PC-9 (cell line): ENCODE measurements around the gene GLB1L. TPM values are rescaled to one million over a fixed set of nuclear protein-coding genes. Genes with fewer than 3 reads are reported as not detected.

Experiments used
- BruUV-seq: library from RNA; stranded (reverse); fragments of 400-500 nt; replicated peaks from 2 replicates; lab custom pipeline; 2021; lab: Mats Ljungman, UMichigan
- CTCF ChIA-PET: fragments of 300-600 bp; sonication (Branson Sonifier 250); formaldehyde crosslinking; loops from one replicate; lab custom pipeline; 2022; ENCODE audit warnings: antibody characterized with exemption; lab: Charles Lee
- POLR2A ChIA-PET: fragments of 300-600 bp; sonication (Branson Sonifier 250); formaldehyde crosslinking; loops from one replicate; lab custom pipeline; 2022; ENCODE audit warnings: antibody characterized with exemption; ENCODE audit not compliant: unreplicated experiment; lab: Charles Lee
- DNase-seq, 2 experiments: peaks; one replicate each; pipeline versions ENCODE4 v3.0.0 to v3.0.0-alpha.2; 2015 to 2022; ENCODE audit warnings: mixed read lengths in 1 of 2
- H2AFZ ChIP-seq: fragments of 200-600 bp; sonication (generic); 2 replicates; pipeline ENCODE4 v1.8.1; 2017; ENCODE audit warnings: antibody characterized with exemption
- H3F3A ChIP-seq: fragments of 200-600 bp; sonication (generic); 2 replicates; pipeline ENCODE4 v1.8.1; 2017; ENCODE audit warnings: antibody characterized with exemption, mild to moderate bottlenecking, low read depth; ENCODE audit not compliant: insufficient read depth
- H3K27ac ChIP-seq: fragments of 200-600 bp; sonication (generic); 2 replicates; pipeline ENCODE4 v1.6.1; 2016; ENCODE audit warnings: mixed run types
- H3K27me3 ChIP-seq: fragments of 200-600 bp; sonication (generic); 2 replicates; pipeline ENCODE4 v1.6.1; 2016; ENCODE audit warnings: low read depth, mixed run types; ENCODE audit not compliant: insufficient read depth
- H3K36me3 ChIP-seq: fragments of 200-600 bp; sonication (generic); 2 replicates; pipeline ENCODE4 v1.6.1; 2016; ENCODE audit warnings: low read depth, mixed run types
- H3K4me1 ChIP-seq: fragments of 200-600 bp; sonication (generic); replicated peaks from 2 replicates; pipeline ENCODE4 v1.6.1; 2016; ENCODE audit warnings: mixed run types; ENCODE audit not compliant: insufficient read depth
- H3K4me2 ChIP-seq: fragments of 200-600 bp; sonication (generic); 2 replicates; pipeline ENCODE4 v1.6.1; 2017; ENCODE audit warnings: mixed run types
- H3K4me3 ChIP-seq: fragments of 200-600 bp; sonication (generic); 2 replicates; pipeline ENCODE4 v1.6.1; 2016; ENCODE audit warnings: mixed run types
- H3K79me2 ChIP-seq: fragments of 200-600 bp; sonication (generic); 2 replicates; pipeline ENCODE4 v1.6.1; 2017; ENCODE audit warnings: low read depth, mixed run types
- H3K9me2 ChIP-seq: fragments of 200-600 bp; sonication (generic); 2 replicates; pipeline ENCODE4 v1.8.1; 2017; ENCODE audit warnings: mild to moderate bottlenecking; ENCODE audit not compliant: insufficient read depth
- H3K9me3 ChIP-seq: fragments of 200-600 bp; sonication (generic); 2 replicates; pipeline ENCODE4 v1.8.1; 2016; ENCODE audit warnings: low read depth; ENCODE audit not compliant: insufficient read depth
- H4K20me1 ChIP-seq: fragments of 200-600 bp; sonication (generic); 2 replicates; pipeline ENCODE4 v1.8.1; 2017; ENCODE audit not compliant: insufficient read depth
- CTCF ChIP-seq: fragments of 200-600 bp; sonication (generic); conservative IDR thresholded peaks from 2 replicates; pipeline ENCODE4 v1.6.1; 2017; ENCODE audit warnings: mixed run types, antibody characterized with exemption, mild to moderate bottlenecking, moderate library complexity
- EZH2 ChIP-seq: fragments of 200-600 bp; sonication (generic); IDR thresholded peaks from 2 replicates; pipeline ENCODE4 v1.8.0; 2017; ENCODE audit warnings: antibody characterized with exemption, low read depth
- intact Hi-C: fragments of 100-400 bp; cut with micrococcal nuclease; formaldehyde crosslinking; loops from one replicate; pipeline ENCODE4 v1.10.0; 2022; ENCODE audit not compliant: unreplicated experiment
- total RNA-seq: library from RNA; stranded (reverse); gene quantifications from 2 replicates; pipeline ENCODE4 v1.2.3, GENCODE V29; 2021

The GLB1L gene
- total RNA-seq, 1 experiment from 2014 or later = 10.8 TPM

DNA sequence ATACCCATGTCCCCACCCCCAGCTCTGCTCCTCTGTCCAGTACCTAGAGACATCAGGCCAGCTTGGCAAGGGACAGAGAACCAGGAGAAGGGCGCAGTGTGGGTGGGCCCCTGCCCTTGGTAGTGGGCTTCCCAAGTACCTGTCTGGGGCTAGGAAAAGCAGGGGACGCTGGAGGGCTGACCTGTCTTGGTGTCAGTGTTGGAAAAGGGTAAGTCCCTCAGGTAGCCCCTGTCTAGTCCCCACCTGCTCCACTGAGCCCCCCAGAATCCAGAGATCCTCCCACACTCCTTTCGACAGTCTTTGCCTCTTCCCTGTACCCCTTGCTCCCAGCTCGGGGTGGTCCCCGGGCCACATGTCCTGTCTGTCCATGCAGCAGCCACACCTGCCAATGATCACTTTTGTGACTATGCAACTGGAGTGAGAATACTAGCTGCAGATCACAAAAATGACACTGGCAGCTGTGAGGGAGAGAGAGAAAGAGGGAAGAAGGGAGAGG, 48.5 kb upstream of the GLB1L start:
- no peak for DNase-seq
- peaks cover 12% of the 10 kb centered on the region for H3K4me1 ChIP-seq
- no peaks in the 10 kb centered on the region for H4K20me1 ChIP-seq
- H3K9me3 ChIP-seq = no peaks in the 10 kb centered on the region
- ChIA-PET POLR2A (no interaction called here), CTCF (interaction anchor here (0.5 to 2.3 kb wide), 2 partner anchors 15 to 77 kb away, joined by 4 to 13 read pairs; partner anchors contain the start of gene DNAJB2)
- H3K36me3 ChIP-seq = no peaks in the 10 kb centered on the region
- H3K9me2 ChIP-seq = no peaks in the 10 kb centered on the region
- intact Hi-C loops = loop anchor here (1.0 to 2.0 kb wide), 6 partner anchors 14 to 133 kb away; partner anchors contain the start of genes ABCB6, ANKZF1, ATG9A and CNPPD1
- H3K27me3 ChIP-seq = peaks cover under 1% of the 10 kb centered on the region; the same call in 1 of the 2 replicates
- H3K79me2 ChIP-seq = no peaks in the 10 kb centered on the region
- no peak overlapping the region for H3K27ac ChIP-seq
- TF ChIP-seq CTCF (no peak), EZH2 (no peak)
- no TSS peak for BruUV-seq
- H3K4me3 ChIP-seq = no peak overlapping the region
- no peak overlapping the region for H3K4me2 ChIP-seq
- peaks cover 4% of the 10 kb centered on the region; the same call in 1 of the 2 replicates for H3F3A ChIP-seq
- no peak overlapping the region for H2AFZ ChIP-seq

DNA sequence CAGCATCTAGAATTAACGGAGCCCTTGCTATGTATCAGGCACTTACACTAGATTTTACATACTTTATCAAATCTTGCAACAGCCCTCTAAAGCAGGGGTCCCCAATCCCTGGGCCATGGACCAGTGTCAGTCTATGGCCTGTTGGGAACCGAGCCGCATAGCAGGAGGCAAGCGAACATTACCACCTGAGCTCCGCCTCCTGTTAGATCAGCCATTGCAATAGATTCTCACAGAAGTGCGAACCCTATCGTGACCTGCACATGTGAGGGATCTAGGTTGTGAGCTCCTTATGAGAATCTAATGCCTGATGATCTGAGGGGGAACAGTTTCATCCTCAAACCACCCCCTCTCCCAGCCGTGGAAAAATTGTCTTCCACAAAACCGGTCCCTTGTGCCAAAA, 47.4 kb upstream of the GLB1L start:
- no peak for TF ChIP-seq EZH2
- no peak for TF ChIP-seq CTCF
- no peaks in the 10 kb centered on the region for H3K27me3 ChIP-seq
- no peak overlapping the region for H3K27ac ChIP-seq
- H4K20me1 ChIP-seq = no peaks in the 10 kb centered on the region
- H3K4me2 ChIP-seq = no peak overlapping the region
- no TSS peak for BruUV-seq
- CTCF ChIA-PET = interaction anchor here (0.6 kb wide), 1 partner anchor 53 kb away, joined by 3 read pairs; no protein-coding TSS in a partner anchor
- POLR2A ChIA-PET = no interaction called here
- no peaks in the 10 kb centered on the region for H3K79me2 ChIP-seq
- intact Hi-C loops = no loop called here
- H2AFZ ChIP-seq = no peak overlapping the region
- H3K9me2 ChIP-seq = no peaks in the 10 kb centered on the region
- H3K9me3 ChIP-seq = no peaks in the 10 kb centered on the region
- H3F3A ChIP-seq = peaks cover 4% of the 10 kb centered on the region; the same call in 1 of the 2 replicates
- no peaks in the 10 kb centered on the region for H3K36me3 ChIP-seq
- DNase-seq = no peak
- no peak overlapping the region for H3K4me3 ChIP-seq
- peaks cover 12% of the 10 kb centered on the region for H3K4me1 ChIP-seq

DNA sequence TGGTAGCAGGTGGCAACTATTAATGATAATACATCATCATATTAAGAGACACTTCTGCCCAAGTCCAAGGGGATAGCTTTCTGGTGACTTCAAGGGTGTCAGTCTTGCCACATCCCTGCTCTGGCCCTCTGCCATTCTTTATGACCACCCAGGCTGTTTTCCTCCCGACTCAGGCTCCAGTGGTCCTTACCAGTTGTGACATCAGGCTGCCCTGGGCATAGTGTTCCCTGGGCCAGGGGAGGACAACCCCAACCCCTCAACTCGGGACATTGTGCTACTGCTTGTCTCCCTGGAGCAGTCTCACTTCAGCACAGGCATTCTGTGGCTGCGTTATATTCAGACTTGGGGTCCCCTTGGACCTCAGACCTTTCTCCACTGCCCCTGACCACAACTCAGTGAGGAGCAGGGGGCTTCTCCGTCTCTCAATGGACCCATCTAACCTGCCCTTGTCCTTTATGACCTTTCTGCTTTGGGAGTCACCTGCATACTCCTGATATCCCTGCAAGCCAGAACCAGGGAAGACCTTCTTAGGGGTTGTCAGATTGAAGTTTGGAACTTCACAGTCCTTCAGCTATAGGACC, 46.8 kb upstream of the GLB1L start:
- BruUV-seq = no TSS peak
- Histone ChIP-seq H3K27ac (no peak overlapping the region), H3K27me3 (no peaks in the 10 kb centered on the region), H3F3A (peaks cover 4% of the 10 kb centered on the region; the same call in 1 of the 2 replicates), H2AFZ (no peak overlapping the region), H3K79me2 (no peaks in the 10 kb centered on the region), H3K9me2 (no peaks in the 10 kb centered on the region), H3K36me3 (no peaks in the 10 kb centered on the region), H3K9me3 (no peaks in the 10 kb centered on the region), H3K4me2 (no peak overlapping the region), H3K4me3 (no peak overlapping the region), H4K20me1 (no peaks in the 10 kb centered on the region), H3K4me1 (peaks cover 12% of the 10 kb centered on the region)
- DNase-seq = no peak
- intact Hi-C loops = no loop called here
- ChIA-PET POLR2A (no interaction called here), CTCF (interaction anchor here (0.6 kb wide), 1 partner anchor 52 kb away, joined by 3 read pairs; no protein-coding TSS in a partner anchor)
- TF ChIP-seq EZH2 (no peak), CTCF (no peak)
